Keratinocyte (primary cell): ENCODE measurements around the gene PREP. TPM values are rescaled to one million over a fixed set of nuclear protein-coding genes. Genes with fewer than 3 reads are reported as not detected.

Experiments used
- DNase-seq: peaks from one replicate; pipeline ENCODE4 v3.0.0-alpha.2; 2011; ENCODE audit warnings: low read depth, missing footprints, low spot score
- FAIRE-seq: peaks from 2 replicates; lab custom pipeline; 2011; peaks lifted over from hg19 to GRCh38; lab: Jason Lieb, UNC
- H2AFZ ChIP-seq: 2 replicates; pipeline ENCODE4 v1.6.0; 2012; ENCODE audit warnings: low read length, control low read depth, inconsistent platforms; ENCODE audit not compliant: control insufficient read depth
- H3K27ac ChIP-seq: 2 replicates; pipeline ENCODE4 v1.5.1; 2011; ENCODE audit warnings: low read length; ENCODE audit not compliant: control insufficient read depth, insufficient read depth
- H3K27me3 ChIP-seq: 3 replicates; pipeline ENCODE4 v1.6.0; 2011; ENCODE audit warnings: low read length; ENCODE audit not compliant: control insufficient read depth, insufficient read depth; ENCODE audit errors: extremely low read depth
- H3K36me3 ChIP-seq, 2 experiments: 2 replicates in 1 of 2; 3 replicates in 1 of 2; pipeline ENCODE4 v1.5.1; 2011; ENCODE audit warnings: low read length in 2 of 2, mild to moderate bottlenecking in 1 of 2; ENCODE audit not compliant: control insufficient read depth in 2 of 2, insufficient read depth in 2 of 2; ENCODE audit errors: extremely low read depth in 1 of 2
- H3K4me1 ChIP-seq: 3 replicates; pipeline ENCODE4 v1.5.1; 2011; ENCODE audit warnings: low read length; ENCODE audit not compliant: control insufficient read depth, insufficient read depth; ENCODE audit errors: extremely low read depth
- H3K4me2 ChIP-seq: 3 replicates; pipeline ENCODE4 v1.6.0; 2011; ENCODE audit warnings: low read depth, low read length; ENCODE audit not compliant: control insufficient read depth, insufficient read depth; ENCODE audit errors: extremely low read depth
- H3K4me3 ChIP-seq, 3 experiments: fragments of 200-600 bp in 1 of 3; sonication (generic) in 1 of 3; 2 replicates in 2 of 3; 3 replicates in 1 of 3; pipeline ENCODE4 v1.5.1; 2011 to 2016; ENCODE audit warnings: low read length in 3 of 3, mild to moderate bottlenecking in 3 of 3, control low read depth in 2 of 3, inconsistent platforms in 1 of 3, low read depth in 1 of 3, mixed read lengths in 1 of 3, mixed run types in 1 of 3, moderate library complexity in 1 of 3; ENCODE audit not compliant: control insufficient read depth in 2 of 3, insufficient read depth in 2 of 3; ENCODE audit errors: extremely low read depth in 1 of 3
- H3K79me2 ChIP-seq: 2 replicates; pipeline ENCODE4 v1.6.0; 2012; ENCODE audit warnings: low read length; ENCODE audit not compliant: control insufficient read depth, insufficient read depth
- H3K9ac ChIP-seq: 3 replicates; pipeline ENCODE4 v1.6.0; 2011; ENCODE audit warnings: low read length; ENCODE audit not compliant: control insufficient read depth, insufficient read depth; ENCODE audit errors: extremely low read depth
- H3K9me1 ChIP-seq: 3 replicates; pipeline ENCODE4 v1.6.0; 2011; ENCODE audit warnings: low read length; ENCODE audit not compliant: control insufficient read depth, insufficient read depth; ENCODE audit errors: extremely low read depth
- H3K9me3 ChIP-seq: 2 replicates; pipeline ENCODE4 v1.5.1; 2012; ENCODE audit warnings: low read depth, low read length; ENCODE audit not compliant: control insufficient read depth
- H4K20me1 ChIP-seq: 3 replicates; pipeline ENCODE4 v1.6.0; 2011; ENCODE audit warnings: low read length; ENCODE audit not compliant: control insufficient read depth, insufficient read depth; ENCODE audit errors: extremely low read depth
- EZH2 ChIP-seq: IDR thresholded peaks from one replicate; pipeline ENCODE4 v1.6.1; 2012; ENCODE audit warnings: inconsistent platforms, mild to moderate bottlenecking, low read length, moderate library complexity
- dilution Hi-C: fragments of 300-500 bp; cut with MboI; formaldehyde crosslinking; loops from one replicate; pipeline ENCODE4 v1.7.0; 2020; ENCODE audit warnings: low sequenced_read_pairs; ENCODE audit not compliant: extremely low pct_ligation_motif_present
- polyA plus RNA-seq, 5 experiments: library from polyadenylated mRNA; depleted of rRNA in 3 of 5; stranded (reverse) in 3 of 5; stranded (forward) in 1 of 5; unstranded in 1 of 5; fragments of >200 nt; gene quantifications; 1 replicate in 1 of 5; 2 replicates in 3 of 5; 3 replicates in 1 of 5; pipeline versions ENCODE4 v1.2.1 to v1.2.3, GENCODE V29; 2011 to 2012; ENCODE audit warnings: missing spikeins in 2 of 5, low read depth in 1 of 5, low replicate concordance in 1 of 5
- TF ChIP-seq, protein P1 (sequence below), 3 experiments: IDR thresholded peaks in 1 of 3; conservative IDR thresholded peaks in 1 of 3; optimal IDR thresholded peaks in 1 of 3; 2 replicates in 2 of 3; 3 replicates in 1 of 3; pipeline versions ENCODE3 to v1.5.1; 2011; ENCODE audit warnings: low read length in 3 of 3, mild to moderate bottlenecking in 3 of 3, moderate library complexity in 2 of 3, control low read depth in 1 of 3, inconsistent platforms in 1 of 3; ENCODE audit not compliant: insufficient read depth in 2 of 3; ENCODE audit errors: extremely low read depth in 1 of 3

Gene PREP
- polyA plus RNA-seq, 1 donor (not counting 4 experiments of a cell fraction or from before 2014, with no cell fraction given) = 48.3 TPM

GRCh38 chr6:105257340-105257739 lies 145.5 kb downstream of the PREP start:
- FAIRE-seq = no peak
- dilution Hi-C loops = no loop called here
- H3K4me3 ChIP-seq = no peak overlapping the region

GRCh38 chr6:105256619-105257018 lies 146.3 kb downstream of the PREP start:
- Histone ChIP-seq H3K9me3 (no peaks in the 10 kb centered on the region), H3K36me3 (no peaks in the 10 kb centered on the region), H3K4me2 (no peak overlapping the region), H3K27ac (no peak overlapping the region), H3K4me3 (no peak overlapping the region), H3K27me3 (no peaks in the 10 kb centered on the region), H3K79me2 (no peaks in the 10 kb centered on the region), H3K9ac (no peak overlapping the region), H2AFZ (no peak overlapping the region), H3K4me1 (no peaks in the 10 kb centered on the region), H3K9me1 (no peaks in the 10 kb centered on the region), H4K20me1 (no peaks in the 10 kb centered on the region)
- DNase-seq (no peak), FAIRE-seq (no peak)
- dilution Hi-C loops = no loop called here
- no peak for TF ChIP-seq EZH2
- TF ChIP-seq, protein P1, sequence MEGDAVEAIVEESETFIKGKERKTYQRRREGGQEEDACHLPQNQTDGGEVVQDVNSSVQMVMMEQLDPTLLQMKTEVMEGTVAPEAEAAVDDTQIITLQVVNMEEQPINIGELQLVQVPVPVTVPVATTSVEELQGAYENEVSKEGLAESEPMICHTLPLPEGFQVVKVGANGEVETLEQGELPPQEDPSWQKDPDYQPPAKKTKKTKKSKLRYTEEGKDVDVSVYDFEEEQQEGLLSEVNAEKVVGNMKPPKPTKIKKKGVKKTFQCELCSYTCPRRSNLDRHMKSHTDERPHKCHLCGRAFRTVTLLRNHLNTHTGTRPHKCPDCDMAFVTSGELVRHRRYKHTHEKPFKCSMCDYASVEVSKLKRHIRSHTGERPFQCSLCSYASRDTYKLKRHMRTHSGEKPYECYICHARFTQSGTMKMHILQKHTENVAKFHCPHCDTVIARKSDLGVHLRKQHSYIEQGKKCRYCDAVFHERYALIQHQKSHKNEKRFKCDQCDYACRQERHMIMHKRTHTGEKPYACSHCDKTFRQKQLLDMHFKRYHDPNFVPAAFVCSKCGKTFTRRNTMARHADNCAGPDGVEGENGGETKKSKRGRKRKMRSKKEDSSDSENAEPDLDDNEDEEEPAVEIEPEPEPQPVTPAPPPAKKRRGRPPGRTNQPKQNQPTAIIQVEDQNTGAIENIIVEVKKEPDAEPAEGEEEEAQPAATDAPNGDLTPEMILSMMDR (optimal IDR thresholded peaks at IDR 0.05 in 1 of 3, IDR thresholded peaks at IDR 0.05 in 1 of 3, conservative IDR thresholded peaks at IDR 0.05 in 1 of 3; ENCODE audit: extremely low read depth in 1 of 3, insufficient read depth in 2 of 3, low read length in 3 of 3) = no peak

More at GRCh38 chr6:105257340-105257739, 145.5 kb downstream of the PREP start:
- H3K27ac ChIP-seq = no peak overlapping the region
- TF ChIP-seq EZH2 = no peak
- TF ChIP-seq, protein P1 (optimal IDR thresholded peaks at IDR 0.05 in 1 of 3, IDR thresholded peaks at IDR 0.05 in 1 of 3, conservative IDR thresholded peaks at IDR 0.05 in 1 of 3; ENCODE audit: extremely low read depth in 1 of 3, insufficient read depth in 2 of 3, low read length in 3 of 3) = no peak
- H3K4me2 ChIP-seq = no peak overlapping the region
- H2AFZ ChIP-seq = no peak overlapping the region
- H3K36me3 ChIP-seq = no peaks in the 10 kb centered on the region
- H3K9me1 ChIP-seq = no peaks in the 10 kb centered on the region
- H3K4me1 ChIP-seq = no peaks in the 10 kb centered on the region
- no peaks in the 10 kb centered on the region for H3K27me3 ChIP-seq
- no peaks in the 10 kb centered on the region for H3K9me3 ChIP-seq
- H3K9ac ChIP-seq = no peak overlapping the region
- no peaks in the 10 kb centered on the region for H3K79me2 ChIP-seq
- no peaks in the 10 kb centered on the region for H4K20me1 ChIP-seq
- no peak for DNase-seq
